Measurements from ENCODE around the gene TMEM212. TPM values are rescaled to one million over a fixed set of nuclear protein-coding genes. Genes with fewer than 3 reads are reported as not detected.

The TMEM212 gene
- total and polyA plus RNA-seq, 2 of the 13 experiments (the other 11 are each of a cell fraction or from before 2014, with no cell fraction given), result not detected

DNA sequence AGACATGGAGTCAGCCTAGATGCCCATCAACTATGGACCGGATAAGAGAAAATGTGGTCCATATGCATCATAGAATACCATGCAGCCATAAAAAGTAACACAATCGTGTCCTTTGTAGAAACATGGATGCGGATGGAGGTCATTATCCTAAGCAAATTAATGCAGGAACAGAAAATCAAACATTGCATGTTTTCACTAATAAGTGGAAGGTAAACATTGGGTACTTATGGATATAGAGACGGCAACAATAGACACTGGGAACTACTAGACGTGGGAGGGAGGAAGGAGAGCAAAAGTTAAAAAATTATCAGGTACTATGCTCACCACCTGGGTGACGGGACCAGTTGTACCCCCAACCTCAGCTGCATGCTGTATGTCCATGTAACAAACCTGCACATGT lies 35.3 kb upstream of the TMEM212 start (continued):
- TF ChIP-seq REXO4 (CRISPR knock-in tag; IDR thresholded peaks at IDR 0.05; ENCODE audit: borderline replicate concordance), result no peak
- TF ChIP-seq ZSCAN25 (CRISPR knock-in tag; IDR thresholded peaks at IDR 0.05), result no peak
- TF ChIP-seq ZNF3 (CRISPR knock-in tag; IDR thresholded peaks at IDR 0.05), result no peak
- TF ChIP-seq CREM (IDR thresholded peaks at IDR 0.05), result peak; percentile 52; the same call in 1 of the 2 replicates
- no peak for TF ChIP-seq CREM (CRISPR knock-in tag; IDR thresholded peaks at IDR 0.05)
- TF ChIP-seq HOXA7 (CRISPR knock-in tag; IDR thresholded peaks at IDR 0.05), result no peak
- TF ChIP-seq, protein P1, sequence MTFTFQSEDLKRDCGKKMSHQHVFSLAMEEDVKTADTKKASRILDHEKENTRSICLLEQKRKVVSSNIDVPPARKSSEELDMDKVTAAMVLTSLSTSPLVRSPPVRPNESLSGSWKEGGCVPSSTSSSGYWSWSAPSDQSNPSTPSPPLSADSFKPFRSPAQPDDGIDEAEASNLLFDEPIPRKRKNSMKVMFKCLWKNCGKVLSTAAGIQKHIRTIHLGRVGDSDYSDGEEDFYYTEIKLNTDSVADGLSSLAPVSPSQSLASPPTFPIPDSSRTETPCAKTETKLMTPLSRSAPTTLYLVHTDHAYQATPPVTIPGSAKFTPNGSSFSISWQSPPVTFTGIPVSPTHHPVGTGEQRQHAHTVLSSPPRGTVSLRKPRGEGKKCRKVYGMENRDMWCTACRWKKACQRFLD (CRISPR knock-in tag; IDR thresholded peaks at IDR 0.05; ENCODE audit: borderline replicate concordance), result no peak
- no peak for TF ChIP-seq ZNF552 (CRISPR knock-in tag; IDR thresholded peaks at IDR 0.05; ENCODE audit: borderline replicate concordance)
- TF ChIP-seq RBFOX2 (IDR thresholded peaks at IDR 0.05; ENCODE audit: low read depth, low read length), result 0 out of 2 replicates have a peak, but pooled peaks have one; percentile 26
- TF ChIP-seq CEBPB (IDR thresholded peaks at IDR 0.05; ENCODE audit: borderline replicate concordance, low read depth, low read length), result no peak
- TF ChIP-seq SMYD3 (CRISPR knock-in tag; IDR thresholded peaks at IDR 0.05), result no peak
- no peak for TF ChIP-seq ZNF10 (CRISPR knock-in tag; IDR thresholded peaks at IDR 0.05; ENCODE audit: borderline replicate concordance, low read depth)
- TF ChIP-seq, protein P2, sequence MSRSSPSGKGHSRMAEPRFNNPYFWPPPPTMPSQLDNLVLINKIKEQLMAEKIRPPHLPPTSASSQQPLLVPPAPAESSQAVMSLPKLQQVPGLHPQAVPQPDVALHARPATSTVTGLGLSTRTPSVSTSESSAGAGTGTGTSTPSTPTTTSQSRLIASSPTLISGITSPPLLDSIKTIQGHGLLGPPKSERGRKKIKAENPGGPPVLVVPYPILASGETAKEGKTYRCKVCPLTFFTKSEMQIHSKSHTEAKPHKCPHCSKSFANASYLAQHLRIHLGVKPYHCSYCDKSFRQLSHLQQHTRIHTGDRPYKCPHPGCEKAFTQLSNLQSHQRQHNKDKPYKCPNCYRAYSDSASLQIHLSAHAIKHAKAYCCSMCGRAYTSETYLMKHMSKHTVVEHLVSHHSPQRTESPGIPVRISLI (CRISPR knock-in tag; IDR thresholded peaks at IDR 0.05; ENCODE audit: borderline replicate concordance), result no peak
- TF ChIP-seq EEA1 (CRISPR knock-in tag; IDR thresholded peaks at IDR 0.05; ENCODE audit: borderline replicate concordance), result no peak
- TF ChIP-seq, protein P3, sequence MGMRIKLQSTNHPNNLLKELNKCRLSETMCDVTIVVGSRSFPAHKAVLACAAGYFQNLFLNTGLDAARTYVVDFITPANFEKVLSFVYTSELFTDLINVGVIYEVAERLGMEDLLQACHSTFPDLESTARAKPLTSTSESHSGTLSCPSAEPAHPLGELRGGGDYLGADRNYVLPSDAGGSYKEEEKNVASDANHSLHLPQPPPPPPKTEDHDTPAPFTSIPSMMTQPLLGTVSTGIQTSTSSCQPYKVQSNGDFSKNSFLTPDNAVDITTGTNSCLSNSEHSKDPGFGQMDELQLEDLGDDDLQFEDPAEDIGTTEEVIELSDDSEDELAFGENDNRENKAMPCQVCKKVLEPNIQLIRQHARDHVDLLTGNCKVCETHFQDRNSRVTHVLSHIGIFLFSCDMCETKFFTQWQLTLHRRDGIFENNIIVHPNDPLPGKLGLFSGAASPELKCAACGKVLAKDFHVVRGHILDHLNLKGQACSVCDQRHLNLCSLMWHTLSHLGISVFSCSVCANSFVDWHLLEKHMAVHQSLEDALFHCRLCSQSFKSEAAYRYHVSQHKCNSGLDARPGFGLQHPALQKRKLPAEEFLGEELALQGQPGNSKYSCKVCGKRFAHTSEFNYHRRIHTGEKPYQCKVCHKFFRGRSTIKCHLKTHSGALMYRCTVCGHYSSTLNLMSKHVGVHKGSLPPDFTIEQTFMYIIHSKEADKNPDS (CRISPR knock-in tag; IDR thresholded peaks at IDR 0.05), result 0 out of 2 replicates have a peak, but pooled peaks have one; percentile 37
- no peak for TF ChIP-seq GABPB1 (CRISPR knock-in tag; IDR thresholded peaks at IDR 0.05)
- TF ChIP-seq ZNF274 (CRISPR knock-in tag; IDR thresholded peaks at IDR 0.05), result no peak
- no peak for TF ChIP-seq CENPT (CRISPR knock-in tag; IDR thresholded peaks at IDR 0.05; ENCODE audit: low read depth)
- TF ChIP-seq ZNF124 (CRISPR knock-in tag; IDR thresholded peaks at IDR 0.05), result no peak
- TF ChIP-seq ZNF556 (CRISPR knock-in tag; IDR thresholded peaks at IDR 0.05; ENCODE audit: borderline replicate concordance), result no peak
- TF ChIP-seq ZNF7 (CRISPR knock-in tag; IDR thresholded peaks at IDR 0.05), result no peak
- TF ChIP-seq TCF7 (IDR thresholded peaks at IDR 0.05; ENCODE audit: low read depth), result peak; percentile 40; the same call in 1 of the 2 replicates
- no peak for TF ChIP-seq NAIF1 (CRISPR knock-in tag; IDR thresholded peaks at IDR 0.05; ENCODE audit: borderline replicate concordance)
- TF ChIP-seq ZNF749 (CRISPR knock-in tag; IDR thresholded peaks at IDR 0.05; ENCODE audit: borderline replicate concordance), result no peak
- TF ChIP-seq ZSCAN29 (CRISPR knock-in tag; conservative IDR thresholded peaks at IDR 0.05), result no peak
- no peak for TF ChIP-seq XRCC5 (optimal IDR thresholded peaks at IDR 0.05; ENCODE audit: low read length)
- no peak for TF ChIP-seq ZFP82 (CRISPR knock-in tag; IDR thresholded peaks at IDR 0.05; ENCODE audit: borderline replicate concordance)

Data from HepG2 (cell line).